ENCODE measurements around the gene SAG.

SAG gene

GRCh38 chr2:233368756-233369155, 61.1 kb downstream of the SAG start:
- H3K27ac ChIP-seq (ENCODE audit: low read length), result no peak overlapping the region
- H3K79me2 ChIP-seq (ENCODE audit: low read length), result no peaks in the 10 kb centered on the region; the same call in 1 of the 2 replicates
- peaks cover 2% of the 10 kb centered on the region for H3K36me3 ChIP-seq (replicated peaks; ENCODE audit: low read depth, low read length)
- no peaks in the 10 kb centered on the region for H3K9me3 ChIP-seq (ENCODE audit: insufficient read depth, low read length)
- no peaks in the 10 kb centered on the region for H3K27me3 ChIP-seq (ENCODE audit: low read depth, low read length)
- H2AFZ ChIP-seq (ENCODE audit: low read depth, low read length), result no peak overlapping the region
- TF ChIP-seq CTCF (IDR thresholded peaks at IDR 0.05; ENCODE audit: low read depth, low read length) (no peak), EZH2phosphoT487 (IDR thresholded peaks at IDR 0.05; ENCODE audit: low read depth) (no peak)
- no peak overlapping the region for H3K4me2 ChIP-seq (ENCODE audit: low read length)
- no peaks in the 10 kb centered on the region for H3K4me1 ChIP-seq (ENCODE audit: low read length)
- no peaks in the 10 kb centered on the region for H4K20me1 ChIP-seq (ENCODE audit: insufficient read depth, low read length)
- no peak overlapping the region for H3K4me3 ChIP-seq (ENCODE audit: low read length)
- no peak overlapping the region for H3K9ac ChIP-seq (ENCODE audit: low read length)

- H3K79me2 ChIP-seq (ENCODE audit: low read length), result no peaks in the 10 kb centered on the region; the same call in 1 of the 2 replicates
These were observed 61.8 kb downstream of the SAG start for GRCh38 chr2:233369462-233369861.

GRCh38 chr2:233369897-233370685, 62.5 kb downstream of the SAG start:
- Histone ChIP-seq H3K4me3 (ENCODE audit: low read length) (no peak overlapping the region), H3K36me3 (replicated peaks; ENCODE audit: low read depth, low read length) (no peaks in the 10 kb centered on the region), H3K9me3 (ENCODE audit: insufficient read depth, low read length) (no peaks in the 10 kb centered on the region), H2AFZ (ENCODE audit: low read depth, low read length) (no peak overlapping the region), H3K79me2 (ENCODE audit: low read length) (no peaks in the 10 kb centered on the region; the same call in 1 of the 2 replicates), H3K4me2 (ENCODE audit: low read length) (no peak overlapping the region), H3K4me1 (ENCODE audit: low read length) (no peaks in the 10 kb centered on the region), H3K27me3 (ENCODE audit: low read depth, low read length) (no peaks in the 10 kb centered on the region), H3K9ac (ENCODE audit: low read length) (no peak overlapping the region), H3K27ac (ENCODE audit: low read length) (no peak overlapping the region), H4K20me1 (ENCODE audit: insufficient read depth, low read length) (no peaks in the 10 kb centered on the region)
- TF ChIP-seq EZH2phosphoT487 (IDR thresholded peaks at IDR 0.05; ENCODE audit: low read depth), result no peak
- no peak for TF ChIP-seq CTCF (IDR thresholded peaks at IDR 0.05; ENCODE audit: low read depth, low read length)

More at GRCh38 chr2:233369462-233369861, 61.8 kb downstream of the SAG start:
- no peak overlapping the region for H2AFZ ChIP-seq (ENCODE audit: low read depth, low read length)
- no peaks in the 10 kb centered on the region for H4K20me1 ChIP-seq (ENCODE audit: insufficient read depth, low read length)
- no peak overlapping the region for H3K4me3 ChIP-seq (ENCODE audit: low read length)
- no peak overlapping the region for H3K9ac ChIP-seq (ENCODE audit: low read length)
- no peaks in the 10 kb centered on the region for H3K36me3 ChIP-seq (replicated peaks; ENCODE audit: low read depth, low read length)
- no peak overlapping the region for H3K4me2 ChIP-seq (ENCODE audit: low read length)
- TF ChIP-seq CTCF (IDR thresholded peaks at IDR 0.05; ENCODE audit: low read depth, low read length) (no peak), EZH2phosphoT487 (IDR thresholded peaks at IDR 0.05; ENCODE audit: low read depth) (no peak)
- no peak overlapping the region for H3K27ac ChIP-seq (ENCODE audit: low read length)
- H3K27me3 ChIP-seq (ENCODE audit: low read depth, low read length), result no peaks in the 10 kb centered on the region
- no peaks in the 10 kb centered on the region for H3K9me3 ChIP-seq (ENCODE audit: insufficient read depth, low read length)
- H3K4me1 ChIP-seq (ENCODE audit: low read length), result no peaks in the 10 kb centered on the region

GRCh38 chr2:233371641-233372040, 64.0 kb downstream of the SAG start:
- Histone ChIP-seq H3K4me2 (ENCODE audit: low read length) (no peak overlapping the region), H3K27ac (ENCODE audit: low read length) (no peak overlapping the region), H3K36me3 (replicated peaks; ENCODE audit: low read depth, low read length) (no peaks in the 10 kb centered on the region), H3K9me3 (ENCODE audit: insufficient read depth, low read length) (no peaks in the 10 kb centered on the region), H3K9ac (ENCODE audit: low read length) (no peak overlapping the region), H4K20me1 (ENCODE audit: insufficient read depth, low read length) (no peaks in the 10 kb centered on the region), H3K79me2 (ENCODE audit: low read length) (no peaks in the 10 kb centered on the region; the same call in 1 of the 2 replicates), H2AFZ (ENCODE audit: low read depth, low read length) (no peak overlapping the region), H3K4me1 (ENCODE audit: low read length) (no peaks in the 10 kb centered on the region), H3K4me3 (ENCODE audit: low read length) (no peak overlapping the region), H3K27me3 (ENCODE audit: low read depth, low read length) (no peaks in the 10 kb centered on the region)
- no peak for TF ChIP-seq CTCF (IDR thresholded peaks at IDR 0.05; ENCODE audit: low read depth, low read length)
- TF ChIP-seq EZH2phosphoT487 (IDR thresholded peaks at IDR 0.05; ENCODE audit: low read depth), result no peak
